ENCODE measurements around the gene SUCLG2.

Gene SUCLG2, protein sequence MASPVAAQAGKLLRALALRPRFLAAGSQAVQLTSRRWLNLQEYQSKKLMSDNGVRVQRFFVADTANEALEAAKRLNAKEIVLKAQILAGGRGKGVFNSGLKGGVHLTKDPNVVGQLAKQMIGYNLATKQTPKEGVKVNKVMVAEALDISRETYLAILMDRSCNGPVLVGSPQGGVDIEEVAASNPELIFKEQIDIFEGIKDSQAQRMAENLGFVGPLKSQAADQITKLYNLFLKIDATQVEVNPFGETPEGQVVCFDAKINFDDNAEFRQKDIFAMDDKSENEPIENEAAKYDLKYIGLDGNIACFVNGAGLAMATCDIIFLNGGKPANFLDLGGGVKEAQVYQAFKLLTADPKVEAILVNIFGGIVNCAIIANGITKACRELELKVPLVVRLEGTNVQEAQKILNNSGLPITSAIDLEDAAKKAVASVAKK

DNA sequence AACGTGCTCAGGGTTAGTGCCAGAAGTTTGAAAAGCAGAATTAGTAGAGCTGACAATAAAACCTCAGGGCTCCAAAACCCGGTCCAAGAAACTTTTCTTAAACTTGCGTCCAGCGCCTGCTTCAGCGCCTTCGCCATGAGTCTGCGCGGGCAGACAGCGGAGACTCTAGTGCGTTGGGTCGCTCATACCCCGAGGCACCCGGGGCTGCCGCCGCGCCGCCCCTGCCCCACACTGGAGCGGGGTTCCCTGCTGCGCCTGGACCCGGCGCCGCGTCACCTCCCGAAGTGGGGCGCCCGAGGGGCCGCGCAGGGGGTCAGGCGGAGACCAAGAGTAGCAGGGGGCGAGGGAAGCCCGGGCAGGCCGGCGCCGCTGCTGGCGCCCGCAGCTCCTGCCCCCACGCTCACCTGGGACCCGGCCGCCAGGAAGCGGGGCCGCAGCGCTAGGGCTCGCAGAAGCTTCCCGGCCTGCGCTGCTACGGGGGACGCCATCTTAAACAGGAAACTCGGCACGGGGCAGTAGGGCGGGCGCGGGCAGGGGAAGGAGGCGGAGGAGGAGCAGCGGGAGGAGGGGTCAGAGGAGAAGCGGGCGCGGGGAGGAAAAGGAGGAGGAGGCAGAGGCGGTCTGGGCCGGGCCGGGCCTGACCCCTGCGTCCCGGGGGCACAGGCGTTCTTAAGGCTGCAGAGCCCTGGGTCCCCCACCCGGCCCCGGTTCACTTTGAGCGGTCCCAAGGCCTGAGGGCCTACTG lies at the start of gene SUCLG2:
TSS of gene SUCLG2 (minus strand) at position 514 of the 745 bp plus-strand sequence. CDS start at position 488, 26 bp downstream.
- peak; percentile 64 to 84 for DNase-seq (ENCODE audit: extremely low read depth in 1 of 2, low read depth in 1 of 2)

DNA sequence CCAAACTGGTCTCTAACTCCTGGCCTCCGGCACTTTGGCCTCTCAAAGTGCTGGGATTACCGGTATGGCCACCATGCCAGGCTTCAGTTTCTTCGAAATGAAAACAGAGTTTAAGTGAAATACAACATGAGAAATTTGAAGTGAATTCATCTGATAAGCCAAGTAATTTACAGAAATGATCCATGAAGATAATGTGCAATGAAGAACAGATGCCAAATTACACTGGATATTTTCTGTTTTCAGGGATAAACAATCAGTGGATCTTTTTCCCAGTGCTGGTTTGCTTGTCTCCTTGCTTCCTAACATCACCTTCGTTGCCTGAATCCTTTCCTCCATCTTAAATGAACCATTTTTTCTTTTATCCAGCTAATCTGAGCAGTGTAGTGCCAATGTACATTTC lies 46.2 kb upstream of the SUCLG2 start:
- DNase-seq (ENCODE audit: extremely low read depth in 1 of 2, low read depth in 1 of 2): no peak

DNA sequence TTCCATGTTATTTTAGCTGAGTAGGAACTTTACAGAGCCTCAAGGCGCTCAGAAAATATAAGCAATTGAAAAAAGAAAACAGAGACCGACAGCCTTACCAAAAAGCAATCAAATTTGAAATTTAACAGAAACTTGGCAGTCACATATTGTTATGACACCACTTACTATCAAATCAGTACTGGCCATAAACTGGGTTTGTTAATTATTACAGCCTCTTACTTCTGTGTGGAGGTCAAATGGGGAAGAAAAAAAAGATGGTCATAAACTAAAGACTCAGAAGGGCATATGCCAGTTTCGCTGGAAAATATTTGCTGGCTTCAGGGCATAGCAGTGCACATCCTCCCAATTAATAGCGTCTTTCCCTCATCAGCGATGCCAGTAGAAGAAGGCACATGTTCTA lies 45.5 kb upstream of the SUCLG2 start:
- DNase-seq (ENCODE audit: extremely low read depth in 1 of 2, low read depth in 1 of 2): no peak

DNA sequence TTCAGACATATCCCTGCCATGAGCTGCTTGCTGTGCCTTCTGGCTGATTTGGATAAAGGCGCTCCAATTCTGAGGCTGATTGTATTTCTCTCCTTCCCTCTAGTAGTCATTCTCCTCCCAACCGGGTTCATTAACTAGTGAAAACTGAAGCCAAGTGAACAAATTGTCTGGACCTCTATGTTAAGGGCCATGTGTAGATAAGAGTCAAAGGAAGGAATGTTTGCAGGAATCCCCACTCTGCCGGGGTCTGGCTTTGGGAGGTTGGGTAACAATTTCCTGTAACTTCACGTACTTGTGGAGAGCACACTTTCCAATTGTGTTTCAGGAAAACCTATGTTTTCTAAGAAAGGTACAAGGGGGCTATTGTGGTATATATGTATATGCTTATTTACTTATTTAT lies 38.2 kb upstream of the SUCLG2 start:
- DNase-seq (ENCODE audit: extremely low read depth in 1 of 2, low read depth in 1 of 2): no peak

DNA sequence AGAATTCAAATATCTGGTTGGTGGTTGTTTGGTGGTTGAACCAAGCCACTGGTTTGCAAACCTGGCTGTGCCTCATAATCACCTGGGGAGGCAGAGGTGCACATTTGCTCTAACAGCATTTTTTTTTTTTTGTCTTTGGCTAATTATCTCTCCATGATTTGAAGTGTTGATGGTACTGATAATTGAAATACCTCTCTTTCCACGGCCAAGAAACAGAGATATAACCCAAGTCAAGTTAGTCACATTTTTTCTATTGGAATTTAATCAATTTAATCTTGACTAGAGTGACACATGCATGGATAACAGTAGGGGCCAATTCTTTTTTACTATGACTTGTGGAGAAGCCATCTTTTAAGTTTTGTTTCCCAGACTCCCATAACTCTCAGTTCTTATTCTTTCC lies 37.5 kb upstream of the SUCLG2 start:
- DNase-seq (ENCODE audit: extremely low read depth in 1 of 2, low read depth in 1 of 2): no peak

DNA sequence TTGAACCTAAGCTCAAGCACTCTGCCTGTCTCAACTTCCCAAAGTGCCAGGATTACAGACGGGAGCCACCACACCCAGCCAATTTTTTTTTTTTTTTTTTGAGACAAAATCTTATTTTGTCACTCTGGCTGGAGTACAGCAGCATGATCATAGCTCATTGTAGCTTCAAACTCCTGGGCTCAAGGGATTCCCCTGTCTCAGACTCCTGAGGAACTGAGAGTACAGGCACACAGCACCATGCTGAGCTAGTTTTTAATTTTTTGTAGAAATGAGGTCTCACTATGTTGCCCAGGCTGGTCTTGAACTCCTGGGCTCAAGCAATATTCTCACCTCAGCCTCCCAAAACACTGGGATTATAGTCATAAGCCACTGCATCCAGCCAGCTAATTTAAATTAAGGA lies 36.8 kb upstream of the SUCLG2 start:
- DNase-seq (ENCODE audit: extremely low read depth in 1 of 2, low read depth in 1 of 2): no peak

DNA sequence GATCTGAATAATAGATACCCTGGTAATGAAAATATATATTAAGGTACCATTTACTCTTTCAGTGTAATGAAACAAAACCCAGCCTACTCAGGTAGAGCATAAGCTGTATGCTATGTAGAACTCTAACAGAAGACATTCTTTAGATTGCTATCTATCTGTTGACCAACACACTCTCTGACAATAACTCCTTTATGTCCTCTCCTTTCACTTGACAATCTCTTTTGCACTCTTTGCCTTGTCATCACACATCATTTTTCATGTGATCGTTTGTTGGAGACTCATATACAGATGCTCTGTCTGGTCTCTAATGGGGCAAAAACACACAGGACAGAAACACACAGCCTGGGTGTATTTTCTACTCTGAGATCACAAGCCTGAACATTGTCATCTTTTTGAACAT lies 35.4 kb upstream of the SUCLG2 start:
- DNase-seq (ENCODE audit: extremely low read depth in 1 of 2, low read depth in 1 of 2): no peak

DNA sequence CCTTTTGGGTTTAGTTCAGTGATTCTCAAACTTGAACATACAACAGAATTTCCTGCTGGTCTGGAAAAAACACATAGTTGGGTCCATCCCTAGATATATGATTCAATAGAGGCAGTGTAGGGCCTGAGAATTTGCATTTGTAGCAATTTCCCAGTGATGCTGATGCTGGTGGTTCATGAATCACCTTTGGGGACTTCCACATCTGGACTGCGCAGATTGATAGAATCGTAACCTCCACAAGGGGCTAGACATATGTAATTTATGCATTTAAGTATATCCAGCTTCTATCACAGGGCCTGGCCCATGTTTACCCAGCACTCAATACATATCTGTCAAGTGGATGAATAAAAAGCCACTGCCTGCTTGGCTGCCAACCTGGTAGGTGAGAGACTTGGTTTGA lies 33.8 kb upstream of the SUCLG2 start:
- no peak for DNase-seq (ENCODE audit: extremely low read depth in 1 of 2, low read depth in 1 of 2)

DNA sequence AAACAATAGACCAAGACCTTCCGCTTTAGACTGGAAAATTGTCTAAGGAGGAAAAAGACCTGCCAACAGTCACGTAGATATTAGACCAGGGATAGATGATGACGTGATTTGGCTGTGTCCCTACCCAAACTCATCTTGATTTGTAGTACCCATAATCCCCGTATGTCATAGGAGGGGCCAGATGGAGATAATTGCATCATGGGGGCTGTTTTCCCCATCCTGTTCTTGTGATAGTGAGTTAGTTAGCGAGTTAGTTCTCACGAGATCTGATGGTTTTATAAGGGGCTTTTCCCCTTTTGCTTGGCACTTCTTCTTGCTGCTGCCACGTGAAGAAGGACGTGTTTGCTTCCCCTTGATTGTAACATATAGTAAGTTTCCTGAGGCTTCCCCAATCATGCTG lies 31.7 kb upstream of the SUCLG2 start:
- DNase-seq (ENCODE audit: extremely low read depth in 1 of 2, low read depth in 1 of 2): no peak

DNA sequence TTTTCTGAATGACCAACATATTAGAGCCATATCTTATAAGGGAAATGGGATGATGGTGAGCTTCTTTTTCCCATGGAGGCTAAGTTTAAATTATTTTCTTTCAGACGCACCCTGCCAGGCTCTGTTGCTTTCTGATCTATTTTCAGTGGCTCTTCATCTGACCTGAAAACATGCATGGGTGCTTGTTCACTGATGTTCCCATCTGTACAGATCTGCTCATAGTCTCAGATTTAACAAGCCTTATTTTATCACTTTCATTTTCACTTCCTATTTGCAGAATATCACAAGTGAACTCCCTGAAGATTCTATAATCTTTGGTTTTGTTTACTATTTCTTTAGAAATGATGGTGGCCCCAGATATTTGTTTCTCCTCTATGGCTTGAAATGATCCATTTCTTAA lies 31.1 kb upstream of the SUCLG2 start:
- DNase-seq (ENCODE audit: extremely low read depth in 1 of 2, low read depth in 1 of 2): no peak

DNA sequence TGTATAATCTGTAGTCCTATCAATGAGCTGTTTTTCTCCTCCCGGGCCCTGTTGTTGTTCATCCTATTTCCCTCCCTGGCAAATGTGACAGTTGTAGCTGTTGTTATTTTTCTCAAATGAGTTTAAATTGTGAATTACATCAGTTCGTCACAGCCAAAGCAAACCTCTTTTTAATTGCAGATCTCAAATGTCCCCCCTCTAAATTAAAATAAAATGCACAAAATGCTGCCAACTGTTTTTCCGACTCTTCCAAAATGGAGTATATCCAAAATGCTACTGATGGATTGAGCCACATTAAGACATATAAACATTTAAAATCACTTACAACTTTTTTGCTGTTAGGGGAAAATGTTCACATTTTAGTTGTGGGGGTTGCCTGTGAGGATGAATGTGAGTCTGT lies 29.8 kb upstream of the SUCLG2 start:
- DNase-seq (ENCODE audit: extremely low read depth in 1 of 2, low read depth in 1 of 2): no peak

DNA sequence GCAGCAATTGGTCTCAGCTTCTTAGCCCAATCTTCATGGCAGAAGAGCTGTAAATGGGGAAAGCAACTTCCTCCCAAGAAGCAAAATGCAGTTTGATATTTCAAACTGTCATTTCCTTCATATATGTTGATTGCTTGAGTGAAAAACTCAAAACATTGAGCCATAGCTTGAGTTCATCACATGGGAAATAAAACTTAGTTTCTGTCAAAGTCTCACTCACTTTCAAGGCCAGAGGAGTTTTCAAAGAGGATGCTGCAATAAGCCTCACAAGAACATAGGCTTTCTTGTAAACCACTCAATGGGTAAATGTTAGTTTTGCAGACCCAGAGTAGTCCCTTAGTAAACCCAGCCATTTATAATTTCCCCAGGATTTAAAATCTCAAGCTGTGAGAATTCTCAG lies 29.1 kb upstream of the SUCLG2 start:
- no peak for DNase-seq (ENCODE audit: extremely low read depth in 1 of 2, low read depth in 1 of 2)

DNA sequence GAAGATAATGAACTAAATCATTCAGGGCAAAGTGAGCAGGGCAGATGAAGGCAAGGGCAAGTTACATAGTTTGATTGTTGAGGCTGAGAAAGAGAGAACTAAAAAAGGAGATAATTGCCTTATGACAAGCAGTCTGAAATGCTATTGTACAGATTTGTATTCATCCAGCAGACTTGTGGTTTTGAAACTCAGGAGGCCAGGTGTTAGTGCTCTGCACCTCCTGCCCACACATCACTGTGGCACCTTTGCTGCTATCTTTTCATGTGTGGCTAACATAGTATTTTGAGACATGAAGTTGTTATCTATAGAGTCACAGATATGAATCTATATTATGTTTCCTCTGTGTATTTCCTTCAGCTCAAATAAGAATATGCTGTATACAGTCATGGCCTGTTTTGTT lies 24.3 kb upstream of the SUCLG2 start:
- no peak for DNase-seq (ENCODE audit: extremely low read depth in 1 of 2, low read depth in 1 of 2)

DNA sequence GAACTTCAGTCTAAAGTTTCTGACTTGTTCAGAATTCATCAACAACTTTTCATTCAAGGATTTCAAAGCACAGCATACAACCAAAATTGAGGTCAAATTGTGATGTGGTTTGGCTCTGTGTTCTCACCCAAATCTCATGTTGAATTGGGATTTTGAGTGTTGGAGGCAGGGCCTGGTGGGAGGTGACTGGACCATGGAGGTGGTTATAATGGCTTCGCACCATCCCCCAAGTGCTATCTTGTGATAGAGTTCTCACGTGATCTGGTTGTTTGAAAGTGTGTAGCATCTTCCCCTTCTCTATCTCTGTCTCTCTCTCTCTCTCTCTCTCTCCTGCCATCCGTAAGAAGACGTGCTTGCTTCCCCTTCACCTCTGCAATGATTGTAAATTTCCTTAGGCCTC lies 19.6 kb upstream of the SUCLG2 start:
- no peak for DNase-seq (ENCODE audit: extremely low read depth in 1 of 2, low read depth in 1 of 2)

DNA sequence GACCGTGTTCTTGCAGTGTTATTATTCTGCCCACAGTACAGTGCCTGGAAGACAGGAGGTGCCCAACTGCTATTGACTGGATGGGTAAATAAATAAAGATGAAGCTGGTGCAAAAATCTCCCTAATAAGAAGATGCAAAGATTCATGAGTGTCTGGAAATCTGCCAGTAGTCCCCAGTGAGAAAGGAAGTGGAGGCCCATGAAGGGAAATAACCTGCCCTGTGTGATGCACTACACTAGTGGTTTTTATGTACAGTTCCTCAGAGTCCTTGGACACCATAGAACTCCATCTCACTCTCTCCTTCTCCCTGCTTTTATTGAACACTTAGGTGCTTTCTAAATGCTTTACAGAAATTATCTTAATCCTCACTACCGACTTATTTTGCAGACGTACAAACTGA lies 8.3 kb upstream of the SUCLG2 start:
- DNase-seq (ENCODE audit: extremely low read depth in 1 of 2, low read depth in 1 of 2): no peak

DNA sequence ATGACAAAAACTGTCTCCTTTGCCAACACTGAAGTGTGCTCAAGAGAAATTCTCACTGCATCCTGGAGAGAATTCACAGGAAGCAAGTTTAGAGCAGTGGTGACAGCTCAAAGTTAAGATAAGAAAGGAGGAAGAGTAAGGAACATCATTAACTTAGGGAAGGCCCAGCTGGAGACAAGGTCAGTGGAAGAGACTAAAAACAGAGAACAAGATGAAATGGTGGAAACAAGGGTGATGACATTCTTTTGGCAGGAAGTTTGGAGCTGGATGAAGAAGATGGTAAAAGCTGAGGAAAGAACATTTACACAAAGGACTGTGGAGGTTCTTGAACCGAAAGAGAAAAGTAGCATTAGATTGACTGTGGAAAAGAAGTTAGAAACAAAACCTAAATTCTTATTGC lies 6.7 kb upstream of the SUCLG2 start:
- no peak for DNase-seq (ENCODE audit: extremely low read depth in 1 of 2, low read depth in 1 of 2)

DNA sequence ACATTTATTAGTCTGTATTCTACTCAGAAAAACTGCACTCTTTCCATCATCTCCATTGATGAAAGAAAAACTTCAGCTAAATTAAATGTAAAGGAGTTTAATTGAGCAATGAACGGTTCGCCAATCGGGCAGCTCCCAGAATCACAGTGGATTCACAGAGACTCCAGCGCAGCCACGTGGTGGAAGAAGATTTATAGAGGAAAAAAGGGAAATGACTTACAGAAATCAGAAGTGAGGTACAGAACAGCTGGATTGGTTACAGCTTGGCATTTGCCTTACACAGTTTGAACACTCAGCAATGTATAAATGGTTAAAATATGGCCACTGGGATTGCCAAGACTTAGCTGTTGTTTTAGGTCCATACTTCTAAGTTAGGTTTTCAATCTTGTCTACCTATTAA lies 2.8 kb upstream of the SUCLG2 start:
- no peak for DNase-seq (ENCODE audit: extremely low read depth in 1 of 2, low read depth in 1 of 2)

DNA sequence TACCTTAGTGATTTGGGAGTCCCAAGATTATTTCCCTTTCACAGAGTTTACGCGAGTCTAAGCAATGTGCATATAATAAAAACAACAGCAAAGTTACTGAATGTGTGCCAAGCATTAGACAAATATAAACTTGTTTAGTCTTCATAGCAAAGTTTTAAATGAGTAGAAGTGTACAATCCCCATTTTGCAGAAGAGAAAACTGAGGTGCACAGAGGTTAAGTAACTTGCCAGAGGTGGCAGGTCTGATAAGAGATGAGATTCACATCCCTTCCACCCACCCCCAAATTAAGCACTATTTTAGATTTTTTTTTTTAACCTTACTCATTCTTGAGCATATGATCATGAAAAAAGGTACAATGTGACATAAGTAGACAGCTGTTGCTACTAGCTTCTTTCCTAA lies 2.2 kb upstream of the SUCLG2 start:
- no peak for DNase-seq (ENCODE audit: extremely low read depth in 1 of 2, low read depth in 1 of 2)

DNA sequence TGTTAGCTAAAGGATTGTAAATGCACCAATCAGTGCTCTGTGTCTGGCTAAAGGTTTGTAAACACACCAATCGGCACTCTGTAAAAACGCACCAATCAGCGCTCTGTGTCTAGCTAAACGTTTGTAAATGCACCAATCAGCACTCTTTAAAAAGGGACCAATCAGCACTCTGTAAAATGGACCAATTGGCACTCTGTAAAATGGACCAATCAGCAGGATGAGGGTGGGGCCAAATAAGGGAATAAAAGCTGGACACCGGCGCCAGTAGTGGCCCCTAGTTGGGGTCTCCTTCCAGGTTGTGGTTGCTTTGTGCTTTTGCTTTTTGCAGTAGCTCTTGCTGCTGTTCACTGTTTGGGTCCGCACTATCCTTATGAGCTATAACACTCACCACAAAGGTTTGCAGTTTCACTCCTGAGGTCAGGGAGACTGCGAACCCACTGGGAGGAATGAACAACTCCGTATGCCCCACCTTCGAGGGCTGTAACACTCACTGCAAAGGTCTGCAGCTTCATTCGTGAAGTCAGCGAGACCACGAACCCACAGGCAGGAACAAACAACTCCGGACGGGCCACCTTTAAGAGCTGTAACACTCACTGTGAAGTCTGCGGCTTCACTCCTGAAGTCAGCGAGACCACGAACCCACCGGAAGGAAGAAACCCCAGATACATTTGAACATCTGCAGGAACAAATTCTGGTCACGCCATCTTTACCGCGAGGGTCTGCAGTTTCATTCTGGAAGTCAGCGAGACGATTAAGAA lies 1.1 kb upstream of the SUCLG2 start:
- peak; percentile 64 to 89 for DNase-seq (ENCODE audit: extremely low read depth in 1 of 2, low read depth in 1 of 2)

DNA sequence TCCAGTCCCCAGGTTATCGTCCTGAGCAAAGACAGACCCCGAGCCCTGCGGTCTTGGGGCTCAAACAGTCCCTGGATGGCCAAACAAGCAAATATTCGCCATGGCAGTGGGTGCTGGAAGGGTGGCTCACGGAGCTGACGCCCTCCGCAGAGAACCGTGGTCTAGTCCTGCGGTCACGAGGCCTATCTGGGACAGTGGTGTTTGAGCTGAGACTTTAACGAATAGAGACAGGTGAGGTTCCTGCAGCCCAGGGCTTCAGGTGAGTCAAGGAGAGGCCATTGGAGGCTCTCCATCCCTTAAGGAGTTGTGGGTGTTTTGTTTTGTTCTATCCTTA lies 399 bp upstream of the SUCLG2 start:
- DNase-seq (ENCODE audit: extremely low read depth in 1 of 2, low read depth in 1 of 2): no peak

DNA sequence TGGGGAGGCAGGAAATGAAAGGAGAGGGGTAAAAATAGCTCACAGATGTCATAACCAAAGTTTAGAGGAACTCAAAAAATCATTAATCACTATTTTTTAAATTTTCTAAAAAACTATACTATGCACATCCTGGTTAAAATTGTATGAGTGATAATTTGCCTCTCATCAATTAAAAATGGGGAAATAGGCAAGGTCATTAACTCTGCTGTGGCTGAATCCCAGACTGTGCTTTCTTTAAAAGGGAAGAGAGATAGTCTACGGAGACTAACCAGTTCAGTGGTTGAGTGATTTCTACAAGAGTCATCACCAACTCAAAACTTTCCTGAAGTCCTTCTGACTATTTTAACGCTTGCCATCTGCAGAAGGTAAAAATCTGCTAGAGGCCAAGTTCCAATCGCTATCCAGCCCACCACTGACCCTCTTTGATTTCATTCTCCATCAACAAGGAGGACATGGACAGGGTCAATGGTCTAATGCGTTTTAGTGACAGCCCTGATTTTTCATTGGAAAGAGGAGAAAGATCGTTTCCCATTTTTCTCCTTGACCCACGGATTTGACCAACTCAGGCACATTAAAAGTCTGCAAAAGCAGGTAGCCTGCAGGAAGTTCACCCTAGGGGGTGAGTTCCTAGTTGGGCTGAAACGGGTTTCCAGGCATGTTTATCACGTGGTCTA lies 850 bp downstream of the SUCLG2 start:
- no peak for DNase-seq (ENCODE audit: extremely low read depth in 1 of 2, low read depth in 1 of 2)

Measured in stimulated activated CD8-positive, alpha-beta memory T cell treated with anti-CD3 and anti-CD28 coated beads, Interleukin-7, amount 100 ng/mL, for 48 hours (primary cell).